ENCODE results near the gene STMN1.
A peak's percentile ranks its signal among the peaks of the same experiment; 100 is the strongest.

The STMN1 gene

DNA sequence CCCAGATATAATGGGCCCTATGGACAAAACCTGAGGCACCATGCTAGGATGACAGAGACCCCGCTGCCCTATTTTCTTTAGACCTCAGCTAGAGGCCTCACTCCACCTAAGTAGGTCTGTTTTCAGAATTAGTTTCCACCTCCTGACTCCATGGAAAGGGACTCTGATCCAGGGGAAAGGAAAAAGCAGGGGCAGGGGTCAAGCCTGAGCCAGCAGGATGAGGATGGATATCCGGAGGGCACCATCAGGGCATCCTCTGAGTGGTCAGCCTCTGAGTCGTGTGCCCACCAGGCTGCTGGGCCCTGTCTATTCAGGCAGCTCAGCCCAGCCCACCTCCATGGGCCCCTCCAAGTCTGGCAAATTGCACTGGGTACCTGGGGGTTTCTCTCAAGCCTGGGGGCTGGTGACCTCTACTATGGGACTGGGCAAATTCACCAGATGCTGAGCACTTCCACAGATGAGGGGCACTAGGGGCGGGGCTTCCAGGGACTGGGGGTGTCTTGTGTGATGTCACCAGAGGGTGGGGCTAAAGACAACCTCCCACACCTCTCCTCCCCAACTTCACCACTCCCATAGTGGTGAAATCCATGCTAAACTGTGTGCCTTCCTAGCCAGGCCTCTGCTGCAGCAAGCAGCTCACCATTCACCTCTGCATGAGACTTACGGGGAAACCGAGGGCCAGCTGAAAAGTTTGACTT, 36.2 kb downstream of the STMN1 start:
- no peak for DNase-seq (ENCODE audit: low read depth)

DNA sequence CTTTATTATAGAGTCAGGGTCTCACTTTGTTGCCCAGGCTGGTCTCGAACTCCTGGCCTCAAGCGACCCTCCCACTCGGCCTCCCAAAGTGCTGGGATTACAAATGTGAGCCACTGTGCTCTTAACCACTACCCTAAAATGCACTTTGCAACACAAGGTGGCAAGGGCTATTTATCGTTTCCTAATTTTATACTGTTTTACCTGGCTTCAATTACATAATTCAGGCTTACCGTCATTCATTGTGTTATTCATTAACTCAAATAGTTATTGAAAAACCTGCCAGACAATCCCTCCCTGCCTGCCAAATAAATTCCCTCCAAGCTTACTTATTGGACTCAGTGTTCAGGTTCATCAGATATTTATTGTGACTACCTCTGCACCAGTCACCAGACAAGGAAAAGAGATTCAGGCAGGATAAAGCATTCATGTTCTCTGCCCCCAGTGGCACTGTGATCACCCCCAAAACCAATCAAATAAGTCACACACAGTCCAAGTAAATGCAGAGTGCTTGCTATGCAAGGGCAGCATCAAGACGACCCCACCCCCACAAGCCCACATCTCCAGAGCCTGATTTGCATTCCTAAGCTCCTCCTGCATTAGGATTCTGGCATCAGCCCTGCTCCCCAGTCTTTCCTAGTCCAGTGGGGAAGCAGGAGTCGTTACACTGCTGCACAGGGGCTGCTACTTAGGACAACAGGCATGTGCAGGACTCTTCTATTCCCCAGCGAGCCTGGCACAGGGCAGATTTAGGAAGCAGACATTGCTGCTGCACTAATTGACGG, 38.8 kb downstream of the STMN1 start:
- no peak for DNase-seq (ENCODE audit: low read depth)

GRCh38 chr1:25866288-25866687, 39.9 kb downstream of the STMN1 start:
- DNase-seq (ENCODE audit: low read depth): no peak

GRCh38 chr1:25864434-25864833, 41.8 kb downstream of the STMN1 start:
- DNase-seq (ENCODE audit: low read depth): no peak

DNA sequence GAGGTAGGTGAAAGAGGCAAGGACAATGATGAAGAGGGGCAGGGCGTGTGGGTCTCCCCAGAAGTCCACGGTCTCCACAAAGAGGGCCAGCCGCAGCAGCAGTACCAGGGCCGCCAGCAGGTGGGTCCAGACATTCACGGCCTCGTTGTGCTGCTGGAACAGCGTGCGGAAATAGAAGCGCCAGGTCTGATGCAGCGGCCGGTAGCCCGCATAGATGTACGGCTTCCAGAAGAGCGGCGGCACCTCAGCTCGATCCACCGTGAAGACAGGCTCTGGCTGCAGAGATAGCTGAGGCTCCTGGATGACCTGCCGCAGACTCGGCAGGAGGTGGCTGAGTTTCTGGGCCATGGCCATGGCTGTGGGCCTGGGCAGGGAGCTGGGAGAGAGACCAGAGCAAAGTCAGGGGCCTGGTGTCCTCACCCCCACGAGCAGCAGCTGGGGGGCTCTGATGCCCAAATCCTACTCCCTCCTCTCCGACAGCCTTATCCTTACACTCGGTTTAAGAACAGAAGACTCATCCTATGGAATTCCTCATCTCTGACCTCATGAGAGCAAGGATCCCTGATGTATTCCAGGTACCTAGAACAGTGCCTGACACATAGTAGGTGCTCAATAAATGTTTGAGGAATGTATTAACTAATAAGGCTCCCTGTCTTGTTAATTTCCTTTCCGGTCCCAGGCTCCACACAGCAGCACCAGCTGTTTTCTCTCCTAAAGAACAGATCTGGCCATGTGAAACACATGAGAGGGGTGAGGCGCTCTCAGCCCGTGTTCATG, 42.5 kb downstream of the STMN1 start:
- DNase-seq (ENCODE audit: low read depth): no peak

DNA sequence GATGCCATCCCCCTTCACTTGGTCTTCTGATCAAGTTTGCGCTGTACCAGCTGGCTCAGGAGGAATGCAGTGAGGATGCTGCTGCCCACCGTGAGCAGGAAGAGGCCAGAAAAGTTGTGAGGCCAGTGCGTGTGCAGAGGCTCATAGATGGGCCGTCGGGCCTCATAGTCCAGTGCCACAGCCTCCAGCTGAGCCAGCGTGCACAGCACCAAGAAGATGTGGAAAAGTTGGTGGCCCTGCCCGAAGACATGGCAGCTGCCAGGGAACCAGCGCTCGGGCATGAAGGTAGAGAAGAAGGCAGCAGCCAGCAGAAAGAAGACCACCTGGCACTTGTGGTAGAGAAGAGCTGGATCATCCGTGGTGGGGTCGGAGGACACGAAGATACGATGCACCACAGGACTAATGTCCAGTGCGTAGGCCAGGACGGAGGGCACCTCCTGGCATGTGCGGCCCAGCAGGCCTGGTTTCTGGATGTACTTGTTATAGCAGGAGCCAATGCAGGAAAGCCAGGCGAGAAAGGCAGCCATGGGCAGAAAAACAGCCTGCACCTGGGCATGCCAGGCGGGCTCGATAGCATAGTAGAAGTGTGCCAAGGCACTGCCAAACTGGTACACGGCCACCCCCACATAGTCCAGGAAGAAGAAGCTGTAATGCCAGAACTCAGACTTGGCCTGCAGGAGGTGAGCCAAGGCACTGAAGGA, 43.3 kb downstream of the STMN1 start:
- DNase-seq (ENCODE audit: low read depth): no peak

DNA sequence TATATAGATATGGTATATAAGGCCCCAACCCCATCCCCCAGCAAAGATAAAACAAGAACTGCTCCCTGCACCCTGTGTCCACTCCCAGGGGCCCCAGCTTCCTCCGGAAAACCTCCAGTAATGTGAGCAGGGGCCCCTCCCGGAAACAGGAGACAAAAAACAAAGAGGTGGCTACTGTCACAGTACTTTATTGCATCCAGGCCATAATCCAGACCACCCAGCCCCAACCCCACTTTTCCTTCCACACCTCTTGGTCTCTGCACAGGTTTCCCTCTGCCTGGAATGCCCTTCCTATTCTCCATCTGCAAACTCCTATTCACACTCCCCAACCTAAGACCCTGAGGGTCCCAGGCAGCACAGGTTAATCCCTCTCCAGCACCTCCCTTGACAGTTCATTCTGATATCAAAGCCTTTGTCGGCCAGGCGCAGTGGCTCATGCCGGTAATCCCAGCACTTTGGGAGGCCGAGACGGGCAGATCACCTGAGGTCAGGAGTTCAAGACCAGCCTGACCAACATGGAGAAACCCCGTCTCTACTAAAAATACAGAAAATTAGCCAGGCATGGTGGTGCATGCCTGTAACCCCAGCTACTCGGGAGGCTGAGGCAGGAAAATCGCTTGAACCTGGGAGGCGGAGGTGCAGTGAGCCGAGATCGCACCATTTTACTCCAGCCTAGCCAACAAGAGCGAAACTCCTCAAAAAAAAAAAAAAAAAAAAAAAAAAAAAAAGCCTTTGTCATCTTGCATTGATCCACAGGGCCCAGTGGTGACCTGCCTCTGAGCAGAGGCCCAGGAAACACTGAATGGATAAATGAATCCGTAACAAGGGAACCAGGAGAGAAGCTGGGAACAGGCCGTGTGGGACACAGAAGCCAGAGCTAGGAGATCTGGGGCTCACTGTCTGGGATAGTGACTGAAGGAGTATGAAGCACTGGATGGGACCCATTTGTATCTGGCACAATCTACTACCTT, 44.6 kb downstream of the STMN1 start:
- no peak for DNase-seq (ENCODE audit: low read depth)

DNA sequence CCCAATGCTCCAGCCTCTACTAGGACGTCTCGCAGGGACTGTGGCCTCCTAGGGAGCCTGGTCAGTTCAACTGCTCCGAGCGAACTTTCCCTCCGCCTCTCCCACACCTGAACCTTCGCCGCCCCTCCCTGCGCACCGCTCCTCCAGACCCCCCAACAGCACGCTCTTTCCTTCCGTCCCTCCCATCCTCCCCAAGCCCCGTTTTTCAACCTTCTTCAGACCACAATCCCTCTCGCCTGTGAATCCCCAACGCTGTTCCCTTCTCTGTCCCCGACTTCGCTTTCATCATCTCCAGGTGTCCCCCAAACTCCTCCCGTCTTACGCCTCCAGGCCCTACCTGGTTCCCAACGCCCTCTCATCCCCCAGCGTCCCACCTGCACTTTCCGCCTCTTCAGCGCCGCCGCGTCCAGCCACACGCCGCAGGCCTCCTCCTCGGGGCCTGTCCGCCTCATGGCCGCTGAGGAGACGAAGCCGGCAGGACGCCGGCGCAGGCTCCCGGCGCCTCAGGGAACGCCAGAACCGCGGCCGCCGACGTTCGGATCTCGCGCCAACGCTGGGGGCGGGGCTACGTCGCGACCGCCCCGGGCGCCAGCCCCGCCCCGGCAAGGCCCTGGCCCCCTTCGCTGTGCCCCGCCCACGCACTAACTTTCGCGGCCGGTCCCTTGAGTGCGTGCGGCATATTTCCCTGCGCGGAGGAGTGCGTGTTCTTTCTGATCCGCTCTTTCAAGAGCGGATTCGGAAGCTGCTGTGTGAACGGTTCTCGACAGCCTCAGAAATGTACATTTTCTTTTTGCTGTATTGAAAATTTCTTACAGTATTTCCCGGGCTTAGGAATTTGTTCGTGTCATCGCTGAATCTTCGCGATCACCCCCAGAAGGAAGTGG, 47.1 kb downstream of the STMN1 start, which contains the start of gene AUNIP:
TSS of gene AUNIP (minus strand) at position 552 of the 884 bp plus-strand sequence. CDS start at position 452, 100 bp downstream.
- DNase-seq (ENCODE audit: low read depth): peak; percentile 79

DNA sequence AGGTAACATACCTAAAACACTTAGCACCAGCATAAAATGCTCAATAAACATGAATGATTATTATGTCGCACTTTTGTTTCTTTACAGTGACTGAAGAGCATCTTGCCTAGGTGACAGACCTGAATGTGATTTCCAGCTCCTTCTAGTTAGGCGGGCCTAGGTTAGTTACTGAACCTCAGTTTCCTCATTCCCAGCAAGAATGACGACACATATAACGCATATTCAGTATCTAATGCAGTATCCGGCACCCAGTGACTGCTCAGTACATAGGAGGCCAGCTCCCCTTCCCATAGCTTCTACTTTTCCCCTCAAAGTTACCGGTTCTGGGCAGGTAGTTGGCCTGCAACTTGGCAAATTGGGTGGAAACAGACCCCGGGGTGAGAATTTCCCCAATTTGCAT, 47.7 kb downstream of the STMN1 start:
- no peak for DNase-seq (ENCODE audit: low read depth)

- no peak for DNase-seq (ENCODE audit: low read depth)
Measured at GRCh38 chr1:25856856-25857255, 49.4 kb downstream of the STMN1 start.

GRCh38 chr1:25854554-25854953, 51.7 kb downstream of the STMN1 start:
- DNase-seq (ENCODE audit: low read depth): no peak
